Endothelial cell of umbilical vein (primary cell): ENCODE data around the gene PRDM16. TPM values are rescaled to one million over a fixed set of nuclear protein-coding genes. Genes with fewer than 3 reads are reported as not detected.

Experiments used
- BruUV-seq: library from RNA; stranded (reverse); fragments of 400-500 nt; replicated peaks from 2 replicates; lab custom pipeline; 2021; lab: Mats Ljungman, UMichigan
- CTCF ChIA-PET: fragments of 300-600, 350-600 bp; sonication (Branson Sonifier 250); formaldehyde crosslinking; loops from one replicate; lab custom pipeline; 2021; ENCODE audit warnings: antibody characterized with exemption, inconsistent platforms; lab: Charles Lee
- POLR2A ChIA-PET: fragments of 300-600, 350-600 bp; sonication (Branson Sonifier 250); formaldehyde crosslinking; loops from one replicate; lab custom pipeline; 2021; ENCODE audit warnings: antibody characterized with exemption, inconsistent platforms; lab: Charles Lee
- DNase-seq: peaks from one replicate; pipeline ENCODE4 v3.0.0-alpha.2; 2011; ENCODE audit warnings: low read depth, low spot score
- FAIRE-seq: peaks from 2 replicates; lab custom pipeline; 2011; peaks lifted over from hg19 to GRCh38; lab: Jason Lieb, UNC
- H2AFZ ChIP-seq: 2 replicates; pipeline ENCODE4 v1.6.0; 2012; ENCODE audit warnings: low read depth, low read length, control low read depth, inconsistent platforms
- H3K27ac ChIP-seq: 2 replicates; pipeline ENCODE4 v1.5.1; 2011; ENCODE audit warnings: low read depth, mild to moderate bottlenecking, control low read depth, low read length, moderate library complexity; ENCODE audit not compliant: insufficient read depth
- H3K27me3 ChIP-seq, 2 experiments: 2 replicates each; pipeline versions ENCODE4 v1.6.0 to v1.6.1; 2011; ENCODE audit warnings: low read length in 2 of 2, mixed read lengths in 1 of 2; ENCODE audit not compliant: control insufficient read depth in 2 of 2, insufficient read depth in 2 of 2
- H3K36me3 ChIP-seq, 2 experiments: 2 replicates in 1 of 2; 3 replicates in 1 of 2; pipeline ENCODE4 v1.5.1; 2011; ENCODE audit warnings: low read length in 2 of 2, mild to moderate bottlenecking in 1 of 2, moderate library complexity in 1 of 2; ENCODE audit not compliant: control insufficient read depth in 2 of 2, insufficient read depth in 2 of 2; ENCODE audit errors: extremely low read depth in 1 of 2
- H3K4me1 ChIP-seq: 3 replicates; pipeline ENCODE4 v1.5.1; 2011; ENCODE audit warnings: mild to moderate bottlenecking, low read length; ENCODE audit not compliant: control insufficient read depth, insufficient read depth; ENCODE audit errors: extremely low read depth
- H3K4me2 ChIP-seq: 2 replicates; pipeline ENCODE4 v1.6.1; 2011; ENCODE audit warnings: low read length, control low read depth, mixed read lengths; ENCODE audit not compliant: insufficient read depth
- H3K4me3 ChIP-seq, 3 experiments: fragments of 200-600 bp in 1 of 3; sonication (generic), shearing (Covaris generic) in 1 of 3; replicated peaks in 1 of 3; 2 replicates each; pipeline ENCODE4 v1.5.1; 2011 to 2016; ENCODE audit warnings: control low read depth in 3 of 3, low read length in 3 of 3, mild to moderate bottlenecking in 2 of 3, inconsistent platforms in 1 of 3, low read depth in 1 of 3, moderate library complexity in 1 of 3; ENCODE audit not compliant: insufficient read depth in 1 of 3
- H3K79me2 ChIP-seq: 2 replicates; pipeline ENCODE4 v1.6.0; 2012; ENCODE audit warnings: low read length, inconsistent platforms; ENCODE audit not compliant: control insufficient read depth, insufficient read depth
- H3K9ac ChIP-seq: replicated peaks from 2 replicates; pipeline ENCODE3; 2011; ENCODE audit warnings: low read length, control low read depth; ENCODE audit not compliant: insufficient read depth; ENCODE audit errors: extremely low read depth
- H3K9me1 ChIP-seq: replicated peaks from 3 replicates; pipeline ENCODE4 v1.6.0; 2011; ENCODE audit warnings: mild to moderate bottlenecking, low read length; ENCODE audit not compliant: control insufficient read depth, insufficient read depth; ENCODE audit errors: extremely low read depth
- H3K9me3 ChIP-seq: replicated peaks from 2 replicates; pipeline ENCODE4 v1.5.1; 2012; ENCODE audit warnings: low read length, inconsistent platforms; ENCODE audit not compliant: control insufficient read depth, insufficient read depth
- H4K20me1 ChIP-seq: replicated peaks from 2 replicates; pipeline ENCODE3; 2011; ENCODE audit warnings: mild to moderate bottlenecking, low read length; ENCODE audit not compliant: control insufficient read depth, insufficient read depth; ENCODE audit errors: extremely low read depth
- CTCF ChIP-seq, 2 donors: IDR thresholded peaks; 1 replicate in 1 of 2; 2 replicates in 1 of 2; pipeline ENCODE4 v1.5.1; 2011; ENCODE audit warnings: low read length in 2 of 2, mild to moderate bottlenecking in 2 of 2, moderate library complexity in 2 of 2, control low read depth in 1 of 2, inconsistent platforms in 1 of 2, low read depth in 1 of 2; ENCODE audit not compliant: insufficient read depth in 1 of 2; ENCODE audit errors: extremely low read depth in 1 of 2
- EZH2 ChIP-seq: IDR thresholded peaks from 2 replicates; pipeline ENCODE4 v1.6.1; 2012; ENCODE audit warnings: borderline replicate concordance, low read depth, mild to moderate bottlenecking, moderate library complexity, low read length, inconsistent platforms; ENCODE audit not compliant: severe bottlenecking
- FOS ChIP-seq: IDR thresholded peaks from 2 replicates; pipeline ENCODE4 v1.6.1; 2011; ENCODE audit warnings: mild to moderate bottlenecking, low read length, moderate library complexity, borderline replicate concordance; ENCODE audit not compliant: insufficient read depth
- GATA2 ChIP-seq: IDR thresholded peaks from 2 replicates; pipeline ENCODE4 v1.7.0; 2011; ENCODE audit warnings: low read depth, mild to moderate bottlenecking, moderate library complexity, mixed read lengths, low read length; ENCODE audit not compliant: insufficient read length, insufficient read depth
- JUN ChIP-seq: IDR thresholded peaks from 2 replicates; pipeline ENCODE4 v1.6.1; 2011; ENCODE audit warnings: borderline replicate concordance, low read depth; ENCODE audit not compliant: insufficient read length, insufficient read depth
- MAX ChIP-seq: IDR thresholded peaks from 2 replicates; pipeline ENCODE4 v1.6.1; 2011; ENCODE audit not compliant: insufficient read depth, insufficient read length
- MYC ChIP-seq: IDR thresholded peaks from one replicate; pipeline ENCODE4 v1.6.1; 2011; ENCODE audit warnings: mild to moderate bottlenecking, low read depth, low read length
- POLR2A ChIP-seq: IDR thresholded peaks from 2 replicates; pipeline ENCODE4 v1.6.1; 2012; ENCODE audit warnings: low read depth, mild to moderate bottlenecking, control low read depth, low read length
- POLR2AphosphoS5 ChIP-seq: IDR thresholded peaks from 2 replicates; pipeline ENCODE4 v1.6.1; 2012; ENCODE audit warnings: low read depth, mild to moderate bottlenecking, control low read depth, low read length, moderate library complexity; ENCODE audit not compliant: insufficient read depth
- dilution Hi-C: fragments of 300-500 bp; cut with MboI; formaldehyde crosslinking; loops from one replicate; pipeline ENCODE4 v1.15.0; 2019; ENCODE audit warnings: low sequenced_read_pairs; ENCODE audit not compliant: extremely low pct_ligation_motif_present
- intact Hi-C: fragments of 100-400 bp; cut with micrococcal nuclease; formaldehyde crosslinking; loops from one replicate; pipeline ENCODE4 v1.10.0; 2022
- polyA plus RNA-seq, 4 experiments: library from polyadenylated mRNA; depleted of rRNA in 3 of 4; stranded (reverse) in 3 of 4; unstranded in 1 of 4; fragments of >200 nt; gene quantifications; 2 replicates each; pipeline versions ENCODE4 v1.2.1 to v1.2.3, GENCODE V29; 2011 to 2012; ENCODE audit warnings: missing spikeins in 1 of 4
- total RNA-seq: library from RNA; stranded (reverse); gene quantifications from 2 replicates; pipeline ENCODE4 v1.2.3, GENCODE V29; 2021

The PRDM16 gene
- total and polyA plus RNA-seq, 2 donors (not counting 3 experiments of a cell fraction or from before 2014, with no cell fraction given): not detected

- intact Hi-C loops: no loop called here
- H3K27me3 ChIP-seq: no peaks in the 10 kb centered on the region
- FAIRE-seq: no peak
Measured at GRCh38 chr1:3142751-3143150, 73.7 kb downstream of the PRDM16 start.

More at GRCh38 chr1:3142751-3143150, 73.7 kb downstream of the PRDM16 start:
- H4K20me1 ChIP-seq: no peaks in the 10 kb centered on the region
- H3K79me2 ChIP-seq: no peaks in the 10 kb centered on the region
- no TSS peak for BruUV-seq
- H3K9me1 ChIP-seq: no peaks in the 10 kb centered on the region
- no peak overlapping the region for H2AFZ ChIP-seq
- H3K4me3 ChIP-seq: no peak overlapping the region
- no peaks in the 10 kb centered on the region for H3K4me1 ChIP-seq
- no peak for DNase-seq
- no peak overlapping the region for H3K9ac ChIP-seq
- ChIA-PET POLR2A (no interaction called here), CTCF (no interaction called here)
- no peaks in the 10 kb centered on the region for H3K36me3 ChIP-seq
- H3K4me2 ChIP-seq: no peak overlapping the region
- dilution Hi-C loops: no loop called here
- no peak overlapping the region for H3K27ac ChIP-seq
- TF ChIP-seq MAX (no peak), EZH2 (no peak), CTCF (IDR thresholded peaks at IDR 0.05; ENCODE audit: extremely low read depth in 1 of 2, insufficient read depth in 1 of 2, low read depth in 1 of 2, low read length in 2 of 2) (no peak), GATA2 (no peak), POLR2A (no peak), MYC (no peak), JUN (no peak), FOS (no peak), POLR2AphosphoS5 (no peak)
- no peaks in the 10 kb centered on the region for H3K9me3 ChIP-seq
